CD4-positive, alpha-beta T cell treated with Interleukin-6 for 4 hours (primary cell): Measurements from ENCODE around the gene AIF1.
A peak's percentile ranks its signal among the peaks of the same experiment; 100 is the strongest.

Source experiments
- DNase-seq: peaks from one replicate; pipeline ENCODE4 v3.0.0-alpha.2; 2020; ENCODE audit warnings: mixed read lengths

AIF1 gene

DNA sequence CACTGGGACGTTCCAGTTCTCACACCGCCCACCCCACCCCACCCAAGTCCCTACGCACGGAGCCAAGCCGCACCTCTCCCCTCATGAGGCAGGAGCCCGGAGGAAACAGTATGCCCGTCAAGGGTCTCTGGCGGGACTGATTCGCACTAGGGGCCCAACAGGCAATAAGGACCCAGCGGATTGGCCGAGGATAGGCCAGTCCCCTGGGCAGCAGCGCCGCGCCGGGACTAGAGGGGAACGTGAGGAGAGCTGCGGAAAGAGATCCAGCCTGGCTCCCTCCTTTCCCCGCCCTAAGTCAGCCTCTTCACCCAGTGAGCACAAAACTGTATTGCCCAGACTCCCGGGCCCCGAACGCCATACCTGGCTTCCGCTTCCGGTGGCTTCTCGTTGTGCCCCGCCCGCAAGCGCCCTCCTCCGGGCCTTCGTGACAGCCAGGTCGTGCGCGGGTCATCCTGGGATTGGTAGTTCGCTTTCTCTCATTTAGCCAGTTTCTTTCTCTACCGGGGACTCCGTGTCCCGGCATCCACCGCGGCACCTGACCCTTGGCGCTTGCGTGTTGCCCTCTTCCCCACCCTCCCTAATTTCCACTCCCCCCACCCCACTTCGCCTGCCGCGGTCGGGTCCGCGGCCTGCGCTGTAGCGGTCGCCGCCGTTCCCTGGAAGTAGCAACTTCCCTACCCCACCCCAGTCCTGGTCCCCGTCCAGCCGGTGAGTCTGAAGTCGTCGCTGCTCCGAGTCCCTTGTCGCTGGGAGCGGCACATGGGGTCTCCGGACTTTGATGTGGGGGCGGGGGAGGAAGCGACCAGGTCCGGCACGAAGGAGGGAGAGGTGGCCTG, 50.7 kb downstream of the AIF1 start, which contains the start of gene CSNK2B:
TSS of gene CSNK2B (plus strand) at position 580 of the 836 bp plus-strand sequence. CDS start 752 bp downstream, outside the sequence.
- peak; percentile 98 for DNase-seq

- DNase-seq: no peak
These were observed 51.4 kb downstream of the AIF1 start for GRCh38 chr6:31666337-31666965.
